ENCODE results near the gene CDT1.

Gene CDT1

GRCh38 chr16:88835818-88836217 lies 32.2 kb downstream of the CDT1 start:
- no peak overlapping the region for H3K9ac ChIP-seq (ENCODE audit: low read depth, low read length)
- no peaks in the 10 kb centered on the region for H3K36me3 ChIP-seq (ENCODE audit: insufficient read depth, low read length)
- H3K9me3 ChIP-seq (ENCODE audit: control insufficient read depth, insufficient read depth, low read length), result no peaks in the 10 kb centered on the region
- no peaks in the 10 kb centered on the region for H3K4me1 ChIP-seq (ENCODE audit: insufficient read depth, low read length)

- no peaks in the 10 kb centered on the region for H3K9me3 ChIP-seq (ENCODE audit: control insufficient read depth, insufficient read depth, low read length)
- no peaks in the 10 kb centered on the region for H3K4me1 ChIP-seq (ENCODE audit: insufficient read depth, low read length)
- no peaks in the 10 kb centered on the region for H3K36me3 ChIP-seq (ENCODE audit: insufficient read depth, low read length)
- H3K9ac ChIP-seq (ENCODE audit: low read depth, low read length), result no peak overlapping the region
Observed at GRCh38 chr16:88836791-88837190, 33.2 kb downstream of the CDT1 start.

- Histone ChIP-seq H3K9ac (ENCODE audit: low read depth, low read length) (no peak overlapping the region), H3K9me3 (ENCODE audit: control insufficient read depth, insufficient read depth, low read length) (no peaks in the 10 kb centered on the region), H3K4me1 (ENCODE audit: insufficient read depth, low read length) (no peaks in the 10 kb centered on the region), H3K36me3 (ENCODE audit: insufficient read depth, low read length) (no peaks in the 10 kb centered on the region)
Observed at GRCh38 chr16:88837806-88838205, 34.2 kb downstream of the CDT1 start.

DNA sequence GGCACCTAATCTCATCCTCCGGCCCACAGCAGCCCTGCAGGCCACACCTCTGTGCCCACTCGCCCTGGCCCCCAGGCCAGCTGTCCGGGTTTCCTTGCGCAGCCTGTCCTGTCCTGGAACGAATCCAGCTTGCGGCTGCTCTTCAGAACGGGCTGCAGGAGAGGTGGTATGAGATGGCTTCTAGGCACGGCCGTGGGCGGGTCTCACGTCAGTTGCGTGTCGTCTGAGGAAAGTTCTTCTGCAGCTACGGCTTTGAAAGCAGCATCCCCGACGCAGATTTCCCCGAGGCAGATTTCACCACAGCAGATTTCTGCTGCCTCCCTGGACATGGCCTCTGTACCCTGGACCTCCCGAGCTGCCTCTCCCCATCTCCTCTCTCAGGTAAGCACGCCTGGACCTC lies 35.0 kb downstream of the CDT1 start:
- no peaks in the 10 kb centered on the region for H3K4me1 ChIP-seq (ENCODE audit: insufficient read depth, low read length)
- H3K9ac ChIP-seq (ENCODE audit: low read depth, low read length), result no peak overlapping the region
- H3K9me3 ChIP-seq (ENCODE audit: control insufficient read depth, insufficient read depth, low read length), result no peaks in the 10 kb centered on the region
- no peaks in the 10 kb centered on the region for H3K36me3 ChIP-seq (ENCODE audit: insufficient read depth, low read length)

DNA sequence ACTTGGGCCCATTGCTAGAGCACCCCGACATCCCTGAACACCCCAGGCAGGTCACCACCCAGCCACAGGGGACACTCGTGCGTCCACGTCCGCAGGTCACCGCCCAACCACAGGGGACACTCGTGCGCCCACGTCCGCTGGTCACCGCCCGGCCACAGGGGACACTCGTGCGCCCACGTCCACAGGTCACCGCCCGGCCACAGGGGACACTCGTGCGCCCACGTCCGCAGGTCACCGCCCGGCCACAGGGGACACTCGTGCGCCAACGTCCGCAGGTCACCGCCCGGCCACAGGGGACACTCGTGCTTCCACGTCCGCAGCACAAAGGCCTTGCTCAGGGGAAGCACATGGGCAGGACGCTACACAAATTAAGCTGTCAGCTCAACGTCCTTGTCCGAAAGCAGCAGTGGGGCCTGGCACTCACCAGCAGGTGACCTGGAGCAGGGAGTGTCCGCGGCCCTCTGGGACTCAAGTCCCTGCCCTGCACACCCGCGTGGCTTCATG lies 35.5 kb downstream of the CDT1 start:
- Histone ChIP-seq H3K4me1 (ENCODE audit: insufficient read depth, low read length) (no peaks in the 10 kb centered on the region), H3K9ac (ENCODE audit: low read depth, low read length) (no peak overlapping the region), H3K36me3 (ENCODE audit: insufficient read depth, low read length) (no peaks in the 10 kb centered on the region)

GRCh38 chr16:88839745-88840599 lies 36.4 kb downstream of the CDT1 start:
- H3K36me3 ChIP-seq (ENCODE audit: insufficient read depth, low read length), result no peaks in the 10 kb centered on the region
- no peak overlapping the region for H3K9ac ChIP-seq (ENCODE audit: low read depth, low read length)
- no peaks in the 10 kb centered on the region for H3K4me1 ChIP-seq (ENCODE audit: insufficient read depth, low read length)
- no peaks in the 10 kb centered on the region for H3K9me3 ChIP-seq (ENCODE audit: control insufficient read depth, insufficient read depth, low read length)

More for the DNA sequence above, 35.5 kb downstream of the CDT1 start:
- no peaks in the 10 kb centered on the region for H3K9me3 ChIP-seq (ENCODE audit: control insufficient read depth, insufficient read depth, low read length)

- no peaks in the 10 kb centered on the region for H3K36me3 ChIP-seq (ENCODE audit: insufficient read depth, low read length)
- H3K9ac ChIP-seq (ENCODE audit: low read depth, low read length), result no peak overlapping the region
- H3K4me1 ChIP-seq (ENCODE audit: insufficient read depth, low read length), result no peaks in the 10 kb centered on the region
- no peaks in the 10 kb centered on the region for H3K9me3 ChIP-seq (ENCODE audit: control insufficient read depth, insufficient read depth, low read length)
Observed at GRCh38 chr16:88840600-88841215, 37.1 kb downstream of the CDT1 start.

DNA sequence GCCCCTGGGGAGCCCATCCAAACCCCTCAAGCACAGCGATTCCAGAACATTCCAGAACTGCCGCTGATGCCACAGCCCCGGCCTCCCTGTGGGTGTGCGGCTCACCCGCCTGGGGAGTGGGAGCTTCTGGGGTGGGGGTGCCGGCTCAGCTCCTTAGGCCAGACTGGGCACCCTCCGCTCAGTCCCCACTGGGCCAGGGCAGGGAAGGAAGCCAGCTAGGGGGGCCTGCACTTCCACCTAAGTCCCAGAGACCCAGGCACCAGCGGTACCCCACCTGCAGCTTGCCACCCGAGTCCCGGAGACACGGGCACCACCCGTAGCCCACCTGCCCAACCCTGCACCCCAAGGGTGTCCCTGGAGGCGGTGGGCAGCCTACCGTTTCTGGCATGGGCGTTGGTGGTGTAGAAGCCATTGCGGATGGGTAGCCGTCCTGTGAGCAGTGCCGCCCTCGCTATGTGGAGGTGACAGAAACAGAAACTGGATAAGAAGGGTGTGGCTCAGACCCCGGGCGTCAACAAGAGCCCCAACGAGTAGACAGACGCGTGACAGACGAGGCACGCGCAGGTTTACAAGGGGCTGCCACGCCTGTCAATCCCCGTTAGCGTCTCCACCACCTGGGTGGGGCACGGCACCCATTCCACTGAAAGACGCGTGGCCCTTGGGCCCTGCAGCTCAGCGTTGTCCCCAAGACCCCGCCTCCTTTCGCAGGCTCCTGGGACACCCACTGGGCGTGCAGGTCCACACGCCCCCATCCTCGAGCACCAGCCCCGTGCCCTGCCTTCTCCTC lies 38.1 kb downstream of the CDT1 start:
- Histone ChIP-seq H3K36me3 (ENCODE audit: insufficient read depth, low read length) (no peaks in the 10 kb centered on the region), H3K4me1 (ENCODE audit: insufficient read depth, low read length) (no peaks in the 10 kb centered on the region), H3K9me3 (ENCODE audit: control insufficient read depth, insufficient read depth, low read length) (no peaks in the 10 kb centered on the region), H3K9ac (ENCODE audit: low read depth, low read length) (no peak overlapping the region)

GRCh38 chr16:88842308-88842756 lies 38.7 kb downstream of the CDT1 start:
- H3K9ac ChIP-seq (ENCODE audit: low read depth, low read length), result no peak overlapping the region
- no peaks in the 10 kb centered on the region for H3K36me3 ChIP-seq (ENCODE audit: insufficient read depth, low read length)
- no peaks in the 10 kb centered on the region for H3K4me1 ChIP-seq (ENCODE audit: insufficient read depth, low read length)

DNA sequence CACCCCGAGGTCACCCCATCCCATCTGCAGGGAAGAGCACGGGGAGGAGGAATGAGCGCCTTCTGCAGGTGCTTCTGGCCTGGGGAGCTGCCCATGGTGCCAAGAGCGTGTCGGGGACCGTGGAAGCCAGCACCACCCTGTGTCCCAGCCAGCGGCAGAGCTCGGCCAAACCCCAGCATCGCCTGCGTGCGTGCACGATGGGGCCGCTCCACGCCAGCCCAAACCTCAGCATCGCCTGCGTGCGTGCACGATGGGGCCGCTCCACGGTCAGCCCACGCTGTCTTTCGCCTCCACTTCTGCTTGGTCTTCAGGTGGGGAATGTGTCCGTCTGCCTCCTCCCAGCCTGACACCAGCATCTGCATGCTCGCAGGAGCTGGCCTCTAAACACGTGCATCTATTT lies 39.2 kb downstream of the CDT1 start:
- H3K4me1 ChIP-seq (ENCODE audit: insufficient read depth, low read length), result no peaks in the 10 kb centered on the region
- no peaks in the 10 kb centered on the region for H3K36me3 ChIP-seq (ENCODE audit: insufficient read depth, low read length)
- H3K9me3 ChIP-seq (ENCODE audit: control insufficient read depth, insufficient read depth, low read length), result no peaks in the 10 kb centered on the region
- H3K9ac ChIP-seq (ENCODE audit: low read depth, low read length), result no peak overlapping the region

More at GRCh38 chr16:88842308-88842756, 38.7 kb downstream of the CDT1 start:
- no peaks in the 10 kb centered on the region for H3K9me3 ChIP-seq (ENCODE audit: control insufficient read depth, insufficient read depth, low read length)

DNA sequence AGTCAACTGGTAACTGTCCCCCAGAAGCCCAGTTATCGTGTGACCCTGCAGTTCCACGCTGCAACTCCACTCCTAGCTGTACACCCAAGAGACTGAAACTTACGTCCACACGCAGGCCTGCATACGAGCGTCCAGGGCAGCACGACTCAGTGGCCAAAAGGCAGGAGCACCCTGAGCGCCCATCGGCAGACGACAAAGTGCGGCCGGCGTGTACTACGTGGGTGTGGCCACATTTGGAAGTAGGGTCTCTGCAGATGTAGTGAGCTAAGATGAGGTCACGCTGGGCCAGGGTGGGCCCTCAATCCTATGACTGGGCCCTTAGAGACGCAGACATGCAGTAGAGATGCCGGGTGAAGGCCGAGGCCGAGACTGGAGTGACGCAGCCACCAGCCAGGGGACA lies 39.7 kb downstream of the CDT1 start:
- H3K9ac ChIP-seq (ENCODE audit: low read depth, low read length), result no peak overlapping the region
- no peaks in the 10 kb centered on the region for H3K9me3 ChIP-seq (ENCODE audit: control insufficient read depth, insufficient read depth, low read length)
- H3K36me3 ChIP-seq (ENCODE audit: insufficient read depth, low read length), result no peaks in the 10 kb centered on the region
- H3K4me1 ChIP-seq (ENCODE audit: insufficient read depth, low read length), result no peaks in the 10 kb centered on the region

DNA sequence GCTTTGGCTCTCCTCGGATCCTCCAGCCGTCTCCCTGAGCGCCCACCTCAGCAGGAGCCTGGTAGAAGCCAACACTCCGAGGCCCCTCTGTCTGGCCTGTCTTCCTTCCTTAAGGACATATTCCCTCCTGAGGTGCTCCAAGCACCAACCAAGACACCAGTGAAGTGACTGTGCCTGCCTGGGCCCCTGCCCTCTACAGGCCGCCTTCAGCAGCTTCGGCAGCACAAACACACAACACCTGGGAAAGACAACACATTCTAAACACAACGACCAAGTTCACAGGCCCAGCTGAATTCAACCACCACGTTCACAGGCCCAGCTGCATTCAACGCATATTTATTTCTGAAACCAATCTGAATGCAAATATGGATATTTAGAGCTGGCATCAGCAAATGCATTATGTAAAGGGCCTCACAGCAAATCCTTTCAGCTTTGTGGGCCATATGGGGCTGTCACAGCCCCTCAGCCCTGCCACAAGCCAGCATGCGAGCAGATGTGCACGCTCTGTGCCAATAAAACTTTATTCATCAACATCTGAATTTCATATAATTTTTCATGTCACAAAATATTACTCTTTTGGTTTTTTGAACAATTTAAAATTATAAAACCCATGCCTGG lies 40.9 kb downstream of the CDT1 start:
- Histone ChIP-seq H3K36me3 (ENCODE audit: insufficient read depth, low read length) (no peaks in the 10 kb centered on the region), H3K9me3 (ENCODE audit: control insufficient read depth, insufficient read depth, low read length) (no peaks in the 10 kb centered on the region), H3K4me1 (ENCODE audit: insufficient read depth, low read length) (no peaks in the 10 kb centered on the region), H3K9ac (ENCODE audit: low read depth, low read length) (no peak overlapping the region)

- Histone ChIP-seq H3K4me1 (ENCODE audit: insufficient read depth, low read length) (no peaks in the 10 kb centered on the region), H3K36me3 (ENCODE audit: insufficient read depth, low read length) (no peaks in the 10 kb centered on the region), H3K9ac (ENCODE audit: low read depth, low read length) (no peak overlapping the region), H3K9me3 (ENCODE audit: control insufficient read depth, insufficient read depth, low read length) (no peaks in the 10 kb centered on the region)
Observed at GRCh38 chr16:88846088-88846487, 42.5 kb downstream of the CDT1 start.

GRCh38 chr16:88847654-88848053 lies 44.1 kb downstream of the CDT1 start:
- Histone ChIP-seq H3K36me3 (ENCODE audit: insufficient read depth, low read length) (no peaks in the 10 kb centered on the region), H3K9ac (ENCODE audit: low read depth, low read length) (no peak overlapping the region), H3K9me3 (ENCODE audit: control insufficient read depth, insufficient read depth, low read length) (no peaks in the 10 kb centered on the region), H3K4me1 (ENCODE audit: insufficient read depth, low read length) (no peaks in the 10 kb centered on the region)
